GM12878 (cell line): Measurements from ENCODE around the gene TRPV5. TPM values are rescaled to one million over a fixed set of nuclear protein-coding genes. Genes with fewer than 3 reads are reported as not detected.

Experiments used
- ATAC-seq: fragments of 200-7000 bp; cut with Tn5 transposase; 3 replicates; pipeline ENCODE4 v1.9.1; 2020; ENCODE audit warnings: mild to moderate bottlenecking, moderate library complexity
- BruUV-seq: library from RNA; stranded (reverse); fragments of 400-500 nt; replicated peaks from 2 replicates; lab custom pipeline; 2021; lab: Mats Ljungman, UMichigan
- CTCF ChIA-PET: fragments of 300-600 bp; sonication (Branson Sonifier 250); formaldehyde crosslinking; extraction: SDS; loops from one replicate; lab custom pipeline; 2021; ENCODE audit warnings: inconsistent platforms; lab: Yijun Ruan, JAX
- POLR2A ChIA-PET: fragments of 350-600 bp; formaldehyde crosslinking; extraction: SDS; loops from one replicate; lab custom pipeline; 2021; ENCODE audit warnings: inconsistent platforms; lab: Charles Lee
- RAD21 ChIA-PET: fragments of 300-600 bp; sonication (Branson Sonifier 250); formaldehyde crosslinking; loops from one replicate; lab custom pipeline; 2023; ENCODE audit warnings: antibody characterized with exemption; ENCODE audit not compliant: unreplicated experiment; lab: Charles Lee
- SMC1A ChIA-PET: fragments of 300-600 bp; sonication (Branson Sonifier 250); formaldehyde crosslinking; loops from one replicate; lab custom pipeline; 2023; ENCODE audit not compliant: unreplicated experiment, uncharacterized antibody; lab: Charles Lee
- DNase-seq: peaks from one replicate; pipeline ENCODE4 v3.0.0-alpha.2; 2011; ENCODE audit warnings: low read depth, low spot score
- FAIRE-seq: peaks from 3 replicates; lab custom pipeline; 2011; peaks lifted over from hg19 to GRCh38; lab: Jason Lieb, UNC
- H2AFZ ChIP-seq: 2 replicates; pipeline ENCODE4 v1.6.0; 2011; ENCODE audit warnings: low read depth, low read length, control low read depth; ENCODE audit not compliant: control insufficient read depth
- H3K27ac ChIP-seq: 2 replicates; pipeline ENCODE4 v1.5.1; 2011; ENCODE audit warnings: control low read depth; ENCODE audit not compliant: control insufficient read depth, insufficient read depth
- H3K27me3 ChIP-seq, 2 experiments: replicated peaks in 1 of 2; 2 replicates each; pipeline versions ENCODE4 v1.6.0 to v1.6.1; 2011; ENCODE audit warnings: low read length in 1 of 2; ENCODE audit not compliant: control insufficient read depth in 2 of 2, insufficient read depth in 2 of 2
- H3K36me3 ChIP-seq, 2 experiments: 2 replicates each; pipeline ENCODE4 v1.5.1; 2011; ENCODE audit warnings: low read length in 1 of 2; ENCODE audit not compliant: control insufficient read depth in 2 of 2, insufficient read depth in 2 of 2
- H3K4me1 ChIP-seq: 2 replicates; pipeline ENCODE4 v1.6.1; 2011; ENCODE audit warnings: mild to moderate bottlenecking, low read length, moderate library complexity, mixed read lengths; ENCODE audit not compliant: control insufficient read depth, insufficient read depth
- H3K4me2 ChIP-seq: 2 replicates; pipeline ENCODE4 v1.6.0; 2011; ENCODE audit warnings: control low read depth; ENCODE audit not compliant: control insufficient read depth, insufficient read depth
- H3K4me3 ChIP-seq: fragments of 200-600 bp; sonication (generic); 2 replicates; pipeline ENCODE4 v1.5.1; 2016
- H3K79me2 ChIP-seq: 2 replicates; pipeline ENCODE4 v1.6.0; 2011; ENCODE audit warnings: low read length; ENCODE audit not compliant: control insufficient read depth, insufficient read depth
- H3K9ac ChIP-seq: 2 replicates; pipeline ENCODE4 v1.8.0; 2011; ENCODE audit warnings: low read length, control low read depth, mixed read lengths; ENCODE audit not compliant: control insufficient read depth, insufficient read depth
- H3K9me3 ChIP-seq: replicated peaks from 3 replicates; pipeline ENCODE4 v1.5.1; 2011; ENCODE audit warnings: mild to moderate bottlenecking, low read length; ENCODE audit not compliant: control insufficient read depth, insufficient read depth
- H4K20me1 ChIP-seq: 2 replicates; pipeline ENCODE4 v1.6.0; 2011; ENCODE audit not compliant: control insufficient read depth, insufficient read depth
- ASH2L ChIP-seq: fragments of 300-600, 200-600 bp; sonication (generic); IDR thresholded peaks from 2 replicates; pipeline ENCODE4 v1.6.1; 2017; ENCODE audit warnings: low read depth, mild to moderate bottlenecking, borderline replicate concordance
- CBX5 ChIP-seq: sonication (generic); IDR thresholded peaks from 2 replicates; pipeline ENCODE4 v1.6.1; 2016; ENCODE audit warnings: low read depth, moderate library complexity, mild to moderate bottlenecking, inconsistent platforms
- CHD1 ChIP-seq: IDR thresholded peaks from 2 replicates; pipeline ENCODE4 v1.6.1; 2012; ENCODE audit warnings: low read depth, low read length, improper control_type of control experiment
- HDAC6 ChIP-seq: fragments of 200-600 bp; sonication (generic); IDR thresholded peaks from one replicate; pipeline ENCODE4 v1.8.0; 2017; ENCODE audit warnings: antibody characterized with exemption; ENCODE audit not compliant: unreplicated experiment
- IKZF1 ChIP-seq: fragments of 450-650 bp; conservative IDR thresholded peaks from 2 replicates; pipeline ENCODE4 v1.6.1; 2017; ENCODE audit warnings: antibody characterized with exemption, mild to moderate bottlenecking
- LARP7 ChIP-seq: fragments of 450-650 bp; IDR thresholded peaks from 2 replicates; pipeline ENCODE4 v1.6.1; 2017; ENCODE audit warnings: mild to moderate bottlenecking
- PAX5 ChIP-seq: IDR thresholded peaks from 2 replicates; pipeline ENCODE4 v1.6.1; 2011; ENCODE audit warnings: low read depth, low read length, borderline replicate concordance
- PAX8 ChIP-seq: fragments of 450-650 bp; IDR thresholded peaks from 2 replicates; pipeline ENCODE4 v1.6.1; 2017; ENCODE audit warnings: mild to moderate bottlenecking, moderate library complexity
- REST ChIP-seq: IDR thresholded peaks from 2 replicates; pipeline ENCODE4 v1.6.1; 2012; ENCODE audit warnings: mild to moderate bottlenecking, low read depth, low read length
- SREBF1 ChIP-seq: IDR thresholded peaks from 2 replicates; pipeline ENCODE4 v1.6.1; 2012; ENCODE audit warnings: mild to moderate bottlenecking, low read length
- SREBF2 ChIP-seq: IDR thresholded peaks from 2 replicates; pipeline ENCODE4 v1.6.1; 2012; ENCODE audit warnings: mild to moderate bottlenecking, low read length
- YY1 ChIP-seq: IDR thresholded peaks from 2 replicates; pipeline ENCODE4 v1.6.1; 2011; ENCODE audit warnings: low read depth, mild to moderate bottlenecking, low read length
- ZNF207 ChIP-seq: fragments of 450-650 bp; IDR thresholded peaks from 2 replicates; pipeline ENCODE4 v1.6.1; 2014; ENCODE audit warnings: antibody characterized with exemption, mild to moderate bottlenecking, borderline replicate concordance
- ZNF622 ChIP-seq: fragments of 450-650 bp; IDR thresholded peaks from 2 replicates; pipeline ENCODE4 v1.6.1; 2017; ENCODE audit warnings: mild to moderate bottlenecking, inconsistent platforms
- WGBS: methylation state at CpG from one replicate; pipeline ENCODE4 v1.1.6; 2016; ENCODE audit warnings: low lambda C conversion rate; ENCODE audit not compliant: insufficient replicate concordance, insufficient coverage; ENCODE audit errors: missing lambda C conversion rate; 5-methylcytosine and 5-hydroxymethylcytosine counted together
- in situ Hi-C: fragments of 300-500 bp; cut with MboI; formaldehyde crosslinking; loops from 9 replicates; pipeline ENCODE4 v1.14.3; 2018; ENCODE audit warnings: mixed read lengths
- intact Hi-C: fragments of 100-400 bp; cut with micrococcal nuclease; formaldehyde crosslinking; loops from one replicate; pipeline ENCODE4 v1.14.2; 2022; ENCODE audit not compliant: unreplicated experiment
- polyA plus RNA-seq, 11 experiments: library from polyadenylated mRNA; depleted of rRNA in 4 of 11; unstranded in 6 of 11; stranded (reverse) in 5 of 11; fragments of >200 nt; fragmentation: Nextera tagmentation in 4 of 11; fragmentation: Illumina TruSeq in 1 of 11; extraction: Ambion mirVana in 4 of 11; extraction: Trizol in 1 of 11; gene quantifications; 1 replicate in 1 of 11; 2 replicates in 10 of 11; pipeline versions ENCODE4 v1.2.1 to v1.2.3, GENCODE V29; 2011 to 2016; ENCODE audit warnings: inconsistent platforms in 2 of 11, missing spikeins in 2 of 11, low read depth in 1 of 11
- total RNA-seq, 4 experiments: library from RNA; depleted of rRNA in 3 of 4; stranded (reverse); fragments of >200 nt in 3 of 4; fragmentation: Illumina TruSeq in 1 of 4; extraction: Trizol in 1 of 4; gene quantifications; 2 replicates each; pipeline versions ENCODE4 v1.2.1 to v1.2.3, GENCODE V29; 2013 to 2021

TRPV5 gene
- total and polyA plus RNA-seq, 10 of the 15 experiments (the other 5 are each of a cell fraction or from before 2014, with no cell fraction given), result not detected

GRCh38 chr7:142913051-142913450, 20.5 kb downstream of the TRPV5 start (continued):
- TF ChIP-seq REST (no peak), PAX5 (no peak), SREBF2 (no peak)

DNA sequence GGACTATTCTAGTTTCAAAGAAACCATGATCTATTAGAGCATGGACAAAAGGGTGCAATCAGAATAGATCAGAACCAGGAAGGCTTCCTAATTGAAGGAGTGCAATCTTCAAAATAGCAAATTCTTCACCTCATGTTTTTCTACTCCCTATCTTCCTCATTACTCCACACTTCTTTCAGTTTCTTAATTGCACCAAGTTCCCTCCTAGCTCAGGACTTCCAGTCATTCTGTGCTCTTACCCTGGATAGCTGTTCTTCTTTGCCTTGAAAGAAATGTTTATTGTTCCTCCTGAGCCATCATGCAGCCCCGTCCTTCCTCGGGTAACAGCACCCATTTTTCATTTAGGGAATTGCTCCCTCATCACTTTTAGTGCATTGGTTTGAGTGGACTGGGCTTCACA, 23.1 kb downstream of the TRPV5 start:
- ChIA-PET POLR2A (no interaction called here), CTCF (interaction anchor here (0.8 to 1.7 kb wide), 8 partner anchors 10 to 304 kb away, joined by 3 to 6 read pairs (median 4); no protein-coding TSS in a partner anchor), SMC1A (interaction anchor here (0.8 to 1.2 kb wide), 4 partner anchors 59 to 309 kb away, joined by 3 to 4 read pairs (median 3); no protein-coding TSS in a partner anchor), RAD21 (no interaction called here)
- 15% methylated on average over 2 of the region's 2 CpGs for WGBS
- no peak overlapping the region for H3K27ac ChIP-seq
- H4K20me1 ChIP-seq, result no peaks in the 10 kb centered on the region
- no TSS peak for BruUV-seq
- H3K4me2 ChIP-seq, result no peak overlapping the region
- no peaks in the 10 kb centered on the region for H3K79me2 ChIP-seq
- H3K27me3 ChIP-seq, result peaks cover 0 to 2% of the 10 kb centered on the region in 2 experiments; a peak in 2 of 4 replicates
- H3K9me3 ChIP-seq, result no peaks in the 10 kb centered on the region
- no peak overlapping the region for H3K9ac ChIP-seq
- no peak overlapping the region for H3K4me3 ChIP-seq
- no peaks in the 10 kb centered on the region for H3K4me1 ChIP-seq
- intact Hi-C loops (no loop called here), in situ Hi-C loops (no loop called here)
- no peak overlapping the region for H2AFZ ChIP-seq
- no peak for ATAC-seq
- no peak for DNase-seq
- TF ChIP-seq CHD1 (no peak), ASH2L (no peak), SREBF1 (no peak), ZNF207 (no peak), IKZF1 (no peak), PAX8 (no peak), YY1 (no peak), CBX5 (no peak), HDAC6 (no peak), LARP7 (no peak), ZNF622 (no peak)
- H3K36me3 ChIP-seq, result no peaks in the 10 kb centered on the region
- FAIRE-seq, result no peak
